Astrocyte (in vitro differentiated cells and primary cell): Measurements from ENCODE around the gene JMJD4.

Experiments used
- CTCF ChIP-seq: IDR thresholded peaks from 2 replicates; pipeline ENCODE4 v1.5.1; 2011; ENCODE audit warnings: low read depth, mild to moderate bottlenecking, inconsistent platforms, low read length, moderate library complexity; ENCODE audit not compliant: insufficient read depth
- EZH2 ChIP-seq: IDR thresholded peaks from 2 replicates; pipeline ENCODE4 v1.6.1; 2012; ENCODE audit warnings: mild to moderate bottlenecking, low read length, inconsistent platforms; ENCODE audit not compliant: insufficient read depth

DNA sequence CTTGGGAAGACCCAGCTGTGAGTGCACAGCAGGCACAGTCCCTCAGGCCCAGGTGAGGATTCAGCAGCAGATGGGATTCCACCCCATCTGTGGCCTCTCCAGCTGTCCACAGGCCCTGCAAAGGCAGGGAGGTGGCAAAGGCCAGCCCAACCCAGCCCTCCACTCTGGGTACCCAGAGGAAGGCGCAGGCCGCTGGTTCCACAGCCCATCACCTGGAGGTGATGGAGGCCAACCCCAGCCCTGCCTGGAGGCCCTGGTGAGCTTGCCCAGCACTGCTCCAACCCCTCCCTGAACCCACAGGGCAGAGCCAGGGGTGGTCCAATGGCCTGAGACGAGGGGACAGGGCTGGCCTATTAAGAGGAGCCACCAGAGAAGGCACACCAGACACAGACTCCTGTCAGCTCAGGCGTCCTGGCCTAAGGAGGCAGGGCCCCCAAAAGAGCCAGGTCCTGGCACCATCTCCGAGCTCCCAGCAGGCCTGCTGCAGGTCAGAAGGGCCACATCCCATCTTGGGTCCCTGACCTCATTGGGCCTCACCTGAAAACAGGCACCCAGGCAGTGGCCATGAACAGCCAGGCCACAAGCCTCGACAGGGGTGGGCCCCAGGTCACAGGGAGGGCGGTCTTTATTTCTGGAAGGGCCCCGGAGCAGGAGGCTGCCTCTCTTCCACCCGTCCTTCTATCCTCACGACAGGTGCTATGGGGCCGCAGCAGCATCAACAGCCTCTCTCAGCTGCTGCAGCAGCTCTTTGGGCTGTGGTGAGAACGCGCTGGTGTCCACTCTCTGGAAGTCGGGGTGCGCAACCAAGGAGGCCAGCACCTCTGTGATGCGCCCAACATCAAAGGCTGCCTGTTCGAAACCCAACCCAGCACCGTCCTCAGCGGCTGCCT is 3.2 kb downstream of the JMJD4 start:
- no peak for TF ChIP-seq CTCF
- no peak for TF ChIP-seq EZH2
